Suprapubic skin (tissue), 4 donors: ENCODE results near the gene RTBDN.

Source experiments
- POLR2A ChIP-seq, 2 donors: fragments of 450-650 bp; IDR thresholded peaks; one replicate each; pipeline ENCODE4 v1.6.1; 2017; ENCODE audit warnings: antibody characterized with exemption in 2 of 2, mild to moderate bottlenecking in 2 of 2, moderate library complexity in 2 of 2
- POLR2AphosphoS5 ChIP-seq, 3 donors: sonication (generic); formaldehyde crosslinking; IDR thresholded peaks; one replicate each; pipeline ENCODE4 v1.6.1; 2017; ENCODE audit warnings: antibody characterized with exemption in 3 of 3
- TF ChIP-seq, protein P1 (sequence below), 2 donors: fragments of 200-600 bp in 1 of 2; fragments of 450-650 bp in 1 of 2; sonication (generic) in 1 of 2; IDR thresholded peaks; one replicate each; pipeline ENCODE4 v1.5.1; 2016 to 2019; ENCODE audit warnings: antibody characterized with exemption in 2 of 2, mild to moderate bottlenecking in 1 of 2, moderate library complexity in 1 of 2

DNA sequence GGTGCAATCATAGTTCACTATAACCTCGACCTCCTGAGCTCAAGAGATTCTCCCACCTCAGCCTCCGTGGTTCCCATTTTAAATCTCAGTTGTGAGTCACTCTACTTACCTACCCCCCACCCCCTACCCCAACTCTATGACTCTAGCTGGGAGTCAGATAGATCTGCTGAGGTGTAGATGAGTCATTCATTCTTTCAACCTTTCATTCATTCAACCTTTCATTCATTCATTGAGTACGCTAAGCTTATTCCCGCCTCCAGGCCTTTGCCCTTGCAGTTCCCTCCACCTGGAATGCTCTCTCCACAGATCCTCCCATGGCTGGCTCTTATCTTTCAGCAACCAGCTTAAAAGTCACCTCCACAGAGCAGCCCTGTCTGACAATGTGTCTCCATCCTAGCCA, 2.8 kb upstream of the RTBDN start:
- no peak for TF ChIP-seq POLR2A (IDR thresholded peaks at IDR 0.05)
- TF ChIP-seq, protein P1, sequence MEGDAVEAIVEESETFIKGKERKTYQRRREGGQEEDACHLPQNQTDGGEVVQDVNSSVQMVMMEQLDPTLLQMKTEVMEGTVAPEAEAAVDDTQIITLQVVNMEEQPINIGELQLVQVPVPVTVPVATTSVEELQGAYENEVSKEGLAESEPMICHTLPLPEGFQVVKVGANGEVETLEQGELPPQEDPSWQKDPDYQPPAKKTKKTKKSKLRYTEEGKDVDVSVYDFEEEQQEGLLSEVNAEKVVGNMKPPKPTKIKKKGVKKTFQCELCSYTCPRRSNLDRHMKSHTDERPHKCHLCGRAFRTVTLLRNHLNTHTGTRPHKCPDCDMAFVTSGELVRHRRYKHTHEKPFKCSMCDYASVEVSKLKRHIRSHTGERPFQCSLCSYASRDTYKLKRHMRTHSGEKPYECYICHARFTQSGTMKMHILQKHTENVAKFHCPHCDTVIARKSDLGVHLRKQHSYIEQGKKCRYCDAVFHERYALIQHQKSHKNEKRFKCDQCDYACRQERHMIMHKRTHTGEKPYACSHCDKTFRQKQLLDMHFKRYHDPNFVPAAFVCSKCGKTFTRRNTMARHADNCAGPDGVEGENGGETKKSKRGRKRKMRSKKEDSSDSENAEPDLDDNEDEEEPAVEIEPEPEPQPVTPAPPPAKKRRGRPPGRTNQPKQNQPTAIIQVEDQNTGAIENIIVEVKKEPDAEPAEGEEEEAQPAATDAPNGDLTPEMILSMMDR (IDR thresholded peaks at IDR 0.05): no peak
- TF ChIP-seq POLR2AphosphoS5 (IDR thresholded peaks at IDR 0.05): no peak
